ENCODE measurements around the gene EIF2AK2.

- TF ChIP-seq CTCF (IDR thresholded peaks at IDR 0.05) (no peak), POLR2A (IDR thresholded peaks at IDR 0.05) (no peak)
Observed at GRCh38 chr2:37181726-37182684, 25.2 kb upstream of the EIF2AK2 start.

Data from esophagus squamous epithelium (tissue), 4 donors.